Endothelial cell of umbilical vein (primary cell): ENCODE measurements around the gene NR3C1. TPM values are rescaled to one million over a fixed set of nuclear protein-coding genes. Genes with fewer than 3 reads are reported as not detected.

Source experiments
- BruUV-seq: library from RNA; stranded (reverse); fragments of 400-500 nt; replicated peaks from 2 replicates; lab custom pipeline; 2021; lab: Mats Ljungman, UMichigan
- CTCF ChIA-PET: fragments of 300-600, 350-600 bp; sonication (Branson Sonifier 250); formaldehyde crosslinking; loops from one replicate; lab custom pipeline; 2021; ENCODE audit warnings: antibody characterized with exemption, inconsistent platforms; lab: Charles Lee
- POLR2A ChIA-PET: fragments of 300-600, 350-600 bp; sonication (Branson Sonifier 250); formaldehyde crosslinking; loops from one replicate; lab custom pipeline; 2021; ENCODE audit warnings: antibody characterized with exemption, inconsistent platforms; lab: Charles Lee
- DNase-seq: peaks from one replicate; pipeline ENCODE4 v3.0.0-alpha.2; 2011; ENCODE audit warnings: low read depth, low spot score
- FAIRE-seq: peaks from 2 replicates; lab custom pipeline; 2011; peaks lifted over from hg19 to GRCh38; lab: Jason Lieb, UNC
- H2AFZ ChIP-seq: 2 replicates; pipeline ENCODE4 v1.6.0; 2012; ENCODE audit warnings: low read depth, low read length, control low read depth, inconsistent platforms
- H3K27ac ChIP-seq: 2 replicates; pipeline ENCODE4 v1.5.1; 2011; ENCODE audit warnings: low read depth, mild to moderate bottlenecking, control low read depth, low read length, moderate library complexity; ENCODE audit not compliant: insufficient read depth
- H3K27me3 ChIP-seq, 2 experiments: 2 replicates each; pipeline versions ENCODE4 v1.6.0 to v1.6.1; 2011; ENCODE audit warnings: low read length in 2 of 2, mixed read lengths in 1 of 2; ENCODE audit not compliant: control insufficient read depth in 2 of 2, insufficient read depth in 2 of 2
- H3K36me3 ChIP-seq, 2 experiments: 2 replicates in 1 of 2; 3 replicates in 1 of 2; pipeline ENCODE4 v1.5.1; 2011; ENCODE audit warnings: low read length in 2 of 2, mild to moderate bottlenecking in 1 of 2, moderate library complexity in 1 of 2; ENCODE audit not compliant: control insufficient read depth in 2 of 2, insufficient read depth in 2 of 2; ENCODE audit errors: extremely low read depth in 1 of 2
- H3K4me1 ChIP-seq: 3 replicates; pipeline ENCODE4 v1.5.1; 2011; ENCODE audit warnings: mild to moderate bottlenecking, low read length; ENCODE audit not compliant: control insufficient read depth, insufficient read depth; ENCODE audit errors: extremely low read depth
- H3K4me2 ChIP-seq: 2 replicates; pipeline ENCODE4 v1.6.1; 2011; ENCODE audit warnings: low read length, control low read depth, mixed read lengths; ENCODE audit not compliant: insufficient read depth
- H3K4me3 ChIP-seq, 3 experiments: fragments of 200-600 bp in 1 of 3; sonication (generic), shearing (Covaris generic) in 1 of 3; replicated peaks in 1 of 3; 2 replicates each; pipeline ENCODE4 v1.5.1; 2011 to 2016; ENCODE audit warnings: control low read depth in 3 of 3, low read length in 3 of 3, mild to moderate bottlenecking in 2 of 3, inconsistent platforms in 1 of 3, low read depth in 1 of 3, moderate library complexity in 1 of 3; ENCODE audit not compliant: insufficient read depth in 1 of 3
- H3K79me2 ChIP-seq: 2 replicates; pipeline ENCODE4 v1.6.0; 2012; ENCODE audit warnings: low read length, inconsistent platforms; ENCODE audit not compliant: control insufficient read depth, insufficient read depth
- H3K9ac ChIP-seq: replicated peaks from 2 replicates; pipeline ENCODE3; 2011; ENCODE audit warnings: low read length, control low read depth; ENCODE audit not compliant: insufficient read depth; ENCODE audit errors: extremely low read depth
- H3K9me1 ChIP-seq: replicated peaks from 3 replicates; pipeline ENCODE4 v1.6.0; 2011; ENCODE audit warnings: mild to moderate bottlenecking, low read length; ENCODE audit not compliant: control insufficient read depth, insufficient read depth; ENCODE audit errors: extremely low read depth
- H3K9me3 ChIP-seq: replicated peaks from 2 replicates; pipeline ENCODE4 v1.5.1; 2012; ENCODE audit warnings: low read length, inconsistent platforms; ENCODE audit not compliant: control insufficient read depth, insufficient read depth
- H4K20me1 ChIP-seq: replicated peaks from 2 replicates; pipeline ENCODE3; 2011; ENCODE audit warnings: mild to moderate bottlenecking, low read length; ENCODE audit not compliant: control insufficient read depth, insufficient read depth; ENCODE audit errors: extremely low read depth
- EZH2 ChIP-seq: IDR thresholded peaks from 2 replicates; pipeline ENCODE4 v1.6.1; 2012; ENCODE audit warnings: borderline replicate concordance, low read depth, mild to moderate bottlenecking, moderate library complexity, low read length, inconsistent platforms; ENCODE audit not compliant: severe bottlenecking
- FOS ChIP-seq: IDR thresholded peaks from 2 replicates; pipeline ENCODE4 v1.6.1; 2011; ENCODE audit warnings: mild to moderate bottlenecking, low read length, moderate library complexity, borderline replicate concordance; ENCODE audit not compliant: insufficient read depth
- GATA2 ChIP-seq: IDR thresholded peaks from 2 replicates; pipeline ENCODE4 v1.7.0; 2011; ENCODE audit warnings: low read depth, mild to moderate bottlenecking, moderate library complexity, mixed read lengths, low read length; ENCODE audit not compliant: insufficient read length, insufficient read depth
- JUN ChIP-seq: IDR thresholded peaks from 2 replicates; pipeline ENCODE4 v1.6.1; 2011; ENCODE audit warnings: borderline replicate concordance, low read depth; ENCODE audit not compliant: insufficient read length, insufficient read depth
- MAX ChIP-seq: IDR thresholded peaks from 2 replicates; pipeline ENCODE4 v1.6.1; 2011; ENCODE audit not compliant: insufficient read depth, insufficient read length
- MYC ChIP-seq: IDR thresholded peaks from one replicate; pipeline ENCODE4 v1.6.1; 2011; ENCODE audit warnings: mild to moderate bottlenecking, low read depth, low read length
- POLR2A ChIP-seq: IDR thresholded peaks from 2 replicates; pipeline ENCODE4 v1.6.1; 2012; ENCODE audit warnings: low read depth, mild to moderate bottlenecking, control low read depth, low read length
- dilution Hi-C: fragments of 300-500 bp; cut with MboI; formaldehyde crosslinking; loops from one replicate; pipeline ENCODE4 v1.15.0; 2019; ENCODE audit warnings: low sequenced_read_pairs; ENCODE audit not compliant: extremely low pct_ligation_motif_present
- intact Hi-C: fragments of 100-400 bp; cut with micrococcal nuclease; formaldehyde crosslinking; loops from one replicate; pipeline ENCODE4 v1.10.0; 2022
- polyA plus RNA-seq, 4 experiments: library from polyadenylated mRNA; depleted of rRNA in 3 of 4; stranded (reverse) in 3 of 4; unstranded in 1 of 4; fragments of >200 nt; gene quantifications; 2 replicates each; pipeline versions ENCODE4 v1.2.1 to v1.2.3, GENCODE V29; 2011 to 2012; ENCODE audit warnings: missing spikeins in 1 of 4
- total RNA-seq: library from RNA; stranded (reverse); gene quantifications from 2 replicates; pipeline ENCODE4 v1.2.3, GENCODE V29; 2021
- TF ChIP-seq, protein P1 (sequence below), 2 donors: IDR thresholded peaks; 1 replicate in 1 of 2; 2 replicates in 1 of 2; pipeline ENCODE4 v1.5.1; 2011; ENCODE audit warnings: low read length in 2 of 2, mild to moderate bottlenecking in 2 of 2, moderate library complexity in 2 of 2, control low read depth in 1 of 2, inconsistent platforms in 1 of 2, low read depth in 1 of 2; ENCODE audit not compliant: insufficient read depth in 1 of 2; ENCODE audit errors: extremely low read depth in 1 of 2

The NR3C1 gene
- total and polyA plus RNA-seq, 2 donors (not counting 3 experiments of a cell fraction or from before 2014, with no cell fraction given) = 4.1 to 17.0 TPM

GRCh38 chr5:143284002-143284401 is 119.5 kb downstream of the NR3C1 start:
- no peaks in the 10 kb centered on the region for H3K79me2 ChIP-seq
- DNase-seq (no peak), FAIRE-seq (no peak)
- no peaks in the 10 kb centered on the region for H4K20me1 ChIP-seq
- no peak overlapping the region for H3K4me2 ChIP-seq
- ChIA-PET POLR2A (no interaction called here), CTCF (no interaction called here)
- no peaks in the 10 kb centered on the region for H3K4me1 ChIP-seq
- no peak overlapping the region for H3K27ac ChIP-seq
- no TSS peak for BruUV-seq
- intact Hi-C loops (no loop called here), dilution Hi-C loops (no loop called here)
- H3K9ac ChIP-seq = no peak overlapping the region
- no peak overlapping the region for H3K4me3 ChIP-seq
- TF ChIP-seq JUN (no peak), FOS (no peak), GATA2 (no peak), POLR2A (no peak)
- peaks cover 0 to 6% of the 10 kb centered on the region in 2 experiments for H3K36me3 ChIP-seq
- H3K27me3 ChIP-seq = no peaks in the 10 kb centered on the region
- H2AFZ ChIP-seq = no peak overlapping the region
- no peaks in the 10 kb centered on the region for H3K9me3 ChIP-seq
- no peaks in the 10 kb centered on the region for H3K9me1 ChIP-seq

DNA sequence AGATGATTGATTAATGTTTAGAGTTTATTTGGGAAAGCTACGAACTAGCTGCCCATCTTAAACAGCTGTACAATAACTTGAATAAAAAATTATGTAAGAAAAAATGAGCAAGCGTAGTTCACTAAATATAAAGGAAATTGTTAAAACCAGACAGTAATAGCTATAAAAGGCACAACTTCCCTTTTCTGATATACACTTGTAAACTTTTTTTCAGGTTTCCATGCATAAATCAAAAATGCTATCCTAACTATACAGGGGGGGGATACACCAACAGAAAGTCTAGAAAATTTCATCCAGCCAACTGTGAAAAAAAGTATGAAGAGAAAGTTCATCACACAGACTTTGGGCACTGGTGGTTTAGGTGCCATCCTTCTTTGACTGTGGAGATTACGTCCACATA is 122.3 kb downstream of the NR3C1 start:
- H3K9me1 ChIP-seq = no peaks in the 10 kb centered on the region
- no peak overlapping the region for H2AFZ ChIP-seq
- no peaks in the 10 kb centered on the region for H3K27me3 ChIP-seq
- no peak overlapping the region for H3K4me3 ChIP-seq
- no TSS peak for BruUV-seq
- H3K79me2 ChIP-seq = no peaks in the 10 kb centered on the region
- no peaks in the 10 kb centered on the region for H3K9me3 ChIP-seq
- ChIA-PET CTCF (interaction anchor here (0.6 to 1.3 kb wide), 4 partner anchors 10 to 123 kb away, joined by 3 to 4 read pairs (median 3); partner anchors contain the start of gene NR3C1), POLR2A (interaction anchor here (0.7 kb wide), 1 partner anchor 609 kb away, joined by 3 read pairs; no protein-coding TSS in a partner anchor)
- FAIRE-seq = no peak
- no peak for DNase-seq
- no peaks in the 10 kb centered on the region for H3K4me1 ChIP-seq
- H3K9ac ChIP-seq = no peak overlapping the region
- intact Hi-C loops = no loop called here
- H3K27ac ChIP-seq = no peak overlapping the region
- no peak for TF ChIP-seq EZH2
- TF ChIP-seq FOS = no peak
- no peak for TF ChIP-seq MAX
- TF ChIP-seq POLR2A = no peak
- TF ChIP-seq GATA2 = no peak
- TF ChIP-seq MYC = no peak
- TF ChIP-seq, protein P1, sequence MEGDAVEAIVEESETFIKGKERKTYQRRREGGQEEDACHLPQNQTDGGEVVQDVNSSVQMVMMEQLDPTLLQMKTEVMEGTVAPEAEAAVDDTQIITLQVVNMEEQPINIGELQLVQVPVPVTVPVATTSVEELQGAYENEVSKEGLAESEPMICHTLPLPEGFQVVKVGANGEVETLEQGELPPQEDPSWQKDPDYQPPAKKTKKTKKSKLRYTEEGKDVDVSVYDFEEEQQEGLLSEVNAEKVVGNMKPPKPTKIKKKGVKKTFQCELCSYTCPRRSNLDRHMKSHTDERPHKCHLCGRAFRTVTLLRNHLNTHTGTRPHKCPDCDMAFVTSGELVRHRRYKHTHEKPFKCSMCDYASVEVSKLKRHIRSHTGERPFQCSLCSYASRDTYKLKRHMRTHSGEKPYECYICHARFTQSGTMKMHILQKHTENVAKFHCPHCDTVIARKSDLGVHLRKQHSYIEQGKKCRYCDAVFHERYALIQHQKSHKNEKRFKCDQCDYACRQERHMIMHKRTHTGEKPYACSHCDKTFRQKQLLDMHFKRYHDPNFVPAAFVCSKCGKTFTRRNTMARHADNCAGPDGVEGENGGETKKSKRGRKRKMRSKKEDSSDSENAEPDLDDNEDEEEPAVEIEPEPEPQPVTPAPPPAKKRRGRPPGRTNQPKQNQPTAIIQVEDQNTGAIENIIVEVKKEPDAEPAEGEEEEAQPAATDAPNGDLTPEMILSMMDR (IDR thresholded peaks at IDR 0.05; ENCODE audit: extremely low read depth in 1 of 2, insufficient read depth in 1 of 2, low read depth in 1 of 2, low read length in 2 of 2) = no peak
- TF ChIP-seq JUN = no peak
- peaks cover 0 to 6% of the 10 kb centered on the region in 2 experiments for H3K36me3 ChIP-seq
- dilution Hi-C loops = no loop called here
- no peaks in the 10 kb centered on the region for H4K20me1 ChIP-seq
- H3K4me2 ChIP-seq = no peak overlapping the region
